HepG2 (cell line): ENCODE measurements around the gene TMCO4. TPM values are rescaled to one million over a fixed set of nuclear protein-coding genes. Genes with fewer than 3 reads are reported as not detected.
A peak's percentile ranks its signal among the peaks of the same experiment; 100 is the strongest.

ENCODE experiments used
- DNMT1 ChIP-seq: sonication (generic); formaldehyde crosslinking; IDR thresholded peaks from 2 replicates; pipeline ENCODE4 v1.5.1; 2020; ENCODE audit warnings: mild to moderate bottlenecking, missing genetic modification reagents
- ELF3 ChIP-seq: IDR thresholded peaks from 2 replicates; pipeline ENCODE4 v1.6.1; 2016; ENCODE audit warnings: missing genetic modification reagents, missing compliant biosample characterization
- FOXM1 ChIP-seq: sonication (generic); formaldehyde crosslinking; IDR thresholded peaks from 2 replicates; pipeline ENCODE4 v1.5.0; 2020; ENCODE audit warnings: missing genetic modification reagents
- MBNL3 ChIP-seq: fragments of 250-450 bp; sonication (Bioruptor Pico); conservative IDR thresholded peaks from 2 replicates; pipeline ENCODE4 v1.8.0; 2022; ENCODE audit warnings: mild to moderate bottlenecking, inconsistent platforms
- NKX3-1 ChIP-seq: sonication (generic); formaldehyde crosslinking; IDR thresholded peaks from 2 replicates; pipeline ENCODE4 v1.5.0; 2020; ENCODE audit warnings: missing genetic modification reagents
- PHF8 ChIP-seq: sonication (generic); formaldehyde crosslinking; IDR thresholded peaks from 2 replicates; pipeline ENCODE4 v1.5.0; 2020; ENCODE audit warnings: missing genetic modification reagents
- POLR2AphosphoS2 ChIP-seq: IDR thresholded peaks from 2 replicates; pipeline ENCODE4 v1.6.1; 2011; ENCODE audit warnings: low read depth, low read length, improper control_type of control experiment
- SMAD3 ChIP-seq: sonication (generic); formaldehyde crosslinking; IDR thresholded peaks from 2 replicates; pipeline ENCODE4 v1.4.0; 2020; ENCODE audit warnings: missing genetic modification reagents
- TBX3 ChIP-seq: fragments of 450-650 bp; IDR thresholded peaks from 2 replicates; pipeline ENCODE4 v1.6.1; 2017; ENCODE audit warnings: antibody characterized with exemption, mild to moderate bottlenecking, inconsistent platforms, borderline replicate concordance
- YEATS4 ChIP-seq: sonication (generic); formaldehyde crosslinking; IDR thresholded peaks from 2 replicates; pipeline ENCODE4 v1.4.0; 2020; ENCODE audit warnings: missing genetic modification reagents, borderline replicate concordance
- ZMAT3 ChIP-seq: sonication (generic); formaldehyde crosslinking; conservative IDR thresholded peaks from 2 replicates; pipeline ENCODE4 v1.7.0; 2021; ENCODE audit warnings: missing genetic modification reagents
- ZNF232 ChIP-seq: sonication (generic); formaldehyde crosslinking; IDR thresholded peaks from 2 replicates; pipeline ENCODE4 v1.4.0; 2020; ENCODE audit warnings: missing genetic modification reagents, borderline replicate concordance
- ZNF264 ChIP-seq: sonication (generic); formaldehyde crosslinking; IDR thresholded peaks from 2 replicates; pipeline ENCODE4 v1.4.0; 2020; ENCODE audit warnings: missing genetic modification reagents
- ZNF335 ChIP-seq: sonication (generic); formaldehyde crosslinking; IDR thresholded peaks from 2 replicates; pipeline ENCODE4 v1.4.0; 2020; ENCODE audit warnings: missing genetic modification reagents
- ZNF570 ChIP-seq: sonication (generic); formaldehyde crosslinking; IDR thresholded peaks from 2 replicates; pipeline ENCODE4 v1.4.0; 2020; ENCODE audit warnings: mild to moderate bottlenecking, missing genetic modification reagents, borderline replicate concordance
- polyA plus RNA-seq, 8 experiments: library from polyadenylated mRNA; depleted of rRNA in 3 of 8; stranded (reverse) in 7 of 8; unstranded in 1 of 8; fragments of >200 nt; fragmentation: Illumina TruSeq in 4 of 8; extraction: Trizol in 4 of 8; gene quantifications; 2 replicates each; pipeline versions ENCODE4 v1.2.1 to v1.2.3, GENCODE V29; 2011 to 2016; ENCODE audit warnings: low read depth in 4 of 8, missing spikeins in 1 of 8, mixed read lengths in 1 of 8; ENCODE audit not compliant: insufficient read depth in 1 of 8
- total RNA-seq, 5 experiments: library from RNA; depleted of rRNA; stranded (reverse); fragments of >200 nt; fragmentation: Illumina TruSeq; extraction: Trizol; gene quantifications; 2 replicates each; pipeline ENCODE4 v1.2.3, GENCODE V29; 2016; ENCODE audit warnings: low read depth in 1 of 5
- TF ChIP-seq, protein P1 (sequence below): sonication (generic); formaldehyde crosslinking; IDR thresholded peaks from 2 replicates; pipeline ENCODE4 v1.5.0; 2020; ENCODE audit warnings: mild to moderate bottlenecking, missing genetic modification reagents, borderline replicate concordance
- TF ChIP-seq, protein P2 (sequence below): sonication (generic); formaldehyde crosslinking; IDR thresholded peaks from 2 replicates; pipeline ENCODE4 v1.5.1; 2020; ENCODE audit warnings: mild to moderate bottlenecking, moderate library complexity, missing genetic modification reagents
- TF ChIP-seq, protein P3 (sequence below): IDR thresholded peaks from 2 replicates; pipeline ENCODE4 v1.6.1; 2016; ENCODE audit warnings: missing biosample characterization, missing genetic modification reagents, low read depth
- TF ChIP-seq, protein P4 (sequence below): sonication (generic); formaldehyde crosslinking; IDR thresholded peaks from 2 replicates; pipeline ENCODE4 v1.8.0; 2022; ENCODE audit warnings: mild to moderate bottlenecking, missing genetic modification reagents
- TF ChIP-seq, protein P5 (sequence below): sonication (generic); formaldehyde crosslinking; IDR thresholded peaks from 2 replicates; pipeline ENCODE4 v1.8.1; 2023; ENCODE audit warnings: mild to moderate bottlenecking, missing genetic modification reagents, borderline replicate concordance

TMCO4 gene
- total and polyA plus RNA-seq, 2 of the 13 experiments (the other 11 are each of a cell fraction or from before 2014, with no cell fraction given) = 2.1 to 4.1 TPM

DNA sequence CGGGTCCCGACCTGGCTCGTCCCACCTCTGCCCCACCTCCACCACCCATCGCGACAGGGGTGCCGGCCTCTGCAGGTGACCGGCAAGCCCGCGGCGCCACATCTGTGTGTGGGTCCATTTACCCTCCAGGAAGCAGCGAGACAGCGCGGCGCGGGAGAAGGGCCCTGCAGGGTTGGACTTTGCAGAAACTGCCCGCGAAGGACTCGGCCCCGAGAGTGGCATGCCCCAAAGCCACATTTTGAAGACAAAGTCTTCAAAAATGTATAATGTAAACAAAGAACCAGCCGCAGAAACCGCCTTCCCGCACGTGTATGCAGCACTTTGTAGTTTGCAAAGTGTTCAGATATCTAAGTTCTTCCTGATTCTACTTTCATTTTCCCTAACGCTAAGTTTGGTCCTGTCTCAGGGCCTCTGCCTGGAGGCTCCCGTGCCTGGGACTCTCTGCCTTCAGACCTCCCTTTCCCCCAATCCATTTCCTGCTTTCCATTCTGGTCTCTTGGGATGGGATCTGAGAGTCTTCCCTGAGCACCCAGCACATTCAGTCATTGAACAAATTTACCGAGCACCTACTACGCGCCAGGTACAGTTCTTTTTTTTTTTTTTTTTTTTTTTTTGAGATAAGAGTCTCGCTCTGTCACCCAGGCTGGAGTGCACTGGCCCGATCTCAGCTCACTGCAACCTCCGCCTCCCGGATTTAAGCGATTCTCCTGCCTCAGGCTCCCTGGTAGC, 524 bp upstream of the TMCO4 start (continued):
- TF ChIP-seq ZNF264 (CRISPR knock-in tag) (0 out of 2 replicates have a peak, but pooled peaks have one; percentile 28), FOXM1 (CRISPR knock-in tag) (no peak), DNMT1 (CRISPR knock-in tag) (0 out of 2 replicates have a peak, but pooled peaks have one; percentile 30), PHF8 (CRISPR knock-in tag) (peak; percentile 66), MBNL3 (CRISPR knock-in tag) (no peak), POLR2AphosphoS2 (no peak), SMAD3 (no peak), ZNF335 (CRISPR knock-in tag) (peak; percentile 55; the same call in 1 of the 2 replicates), ZNF232 (CRISPR knock-in tag) (peak; percentile 40; the same call in 1 of the 2 replicates), ZNF570 (CRISPR knock-in tag) (no peak), ZMAT3 (CRISPR knock-in tag) (0 out of 2 replicates have a peak, but pooled peaks have one; percentile 35), YEATS4 (CRISPR knock-in tag) (no peak; the same call in 1 of the 2 replicates), NKX3-1 (CRISPR knock-in tag) (peak; percentile 54; the same call in 1 of the 2 replicates), TBX3 (no peak), ELF3 (CRISPR knock-in tag) (no peak; the same call in 1 of the 2 replicates)
- TF ChIP-seq, protein P1, sequence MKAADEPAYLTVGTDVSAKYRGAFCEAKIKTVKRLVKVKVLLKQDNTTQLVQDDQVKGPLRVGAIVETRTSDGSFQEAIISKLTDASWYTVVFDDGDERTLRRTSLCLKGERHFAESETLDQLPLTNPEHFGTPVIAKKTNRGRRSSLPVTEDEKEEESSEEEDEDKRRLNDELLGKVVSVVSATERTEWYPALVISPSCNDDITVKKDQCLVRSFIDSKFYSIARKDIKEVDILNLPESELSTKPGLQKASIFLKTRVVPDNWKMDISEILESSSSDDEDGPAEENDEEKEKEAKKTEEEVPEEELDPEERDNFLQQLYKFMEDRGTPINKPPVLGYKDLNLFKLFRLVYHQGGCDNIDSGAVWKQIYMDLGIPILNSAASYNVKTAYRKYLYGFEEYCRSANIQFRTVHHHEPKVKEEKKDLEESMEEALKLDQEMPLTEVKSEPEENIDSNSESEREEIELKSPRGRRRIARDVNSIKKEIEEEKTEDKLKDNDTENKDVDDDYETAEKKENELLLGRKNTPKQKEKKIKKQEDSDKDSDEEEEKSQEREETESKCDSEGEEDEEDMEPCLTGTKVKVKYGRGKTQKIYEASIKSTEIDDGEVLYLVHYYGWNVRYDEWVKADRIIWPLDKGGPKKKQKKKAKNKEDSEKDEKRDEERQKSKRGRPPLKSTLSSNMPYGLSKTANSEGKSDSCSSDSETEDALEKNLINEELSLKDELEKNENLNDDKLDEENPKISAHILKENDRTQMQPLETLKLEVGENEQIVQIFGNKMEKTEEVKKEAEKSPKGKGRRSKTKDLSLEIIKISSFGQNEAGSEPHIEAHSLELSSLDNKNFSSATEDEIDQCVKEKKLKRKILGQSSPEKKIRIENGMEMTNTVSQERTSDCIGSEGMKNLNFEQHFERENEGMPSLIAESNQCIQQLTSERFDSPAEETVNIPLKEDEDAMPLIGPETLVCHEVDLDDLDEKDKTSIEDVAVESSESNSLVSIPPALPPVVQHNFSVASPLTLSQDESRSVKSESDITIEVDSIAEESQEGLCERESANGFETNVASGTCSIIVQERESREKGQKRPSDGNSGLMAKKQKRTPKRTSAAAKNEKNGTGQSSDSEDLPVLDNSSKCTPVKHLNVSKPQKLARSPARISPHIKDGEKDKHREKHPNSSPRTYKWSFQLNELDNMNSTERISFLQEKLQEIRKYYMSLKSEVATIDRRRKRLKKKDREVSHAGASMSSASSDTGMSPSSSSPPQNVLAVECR (CRISPR knock-in tag) = 0 out of 2 replicates have a peak, but pooled peaks have one; percentile 18
- TF ChIP-seq, protein P2, sequence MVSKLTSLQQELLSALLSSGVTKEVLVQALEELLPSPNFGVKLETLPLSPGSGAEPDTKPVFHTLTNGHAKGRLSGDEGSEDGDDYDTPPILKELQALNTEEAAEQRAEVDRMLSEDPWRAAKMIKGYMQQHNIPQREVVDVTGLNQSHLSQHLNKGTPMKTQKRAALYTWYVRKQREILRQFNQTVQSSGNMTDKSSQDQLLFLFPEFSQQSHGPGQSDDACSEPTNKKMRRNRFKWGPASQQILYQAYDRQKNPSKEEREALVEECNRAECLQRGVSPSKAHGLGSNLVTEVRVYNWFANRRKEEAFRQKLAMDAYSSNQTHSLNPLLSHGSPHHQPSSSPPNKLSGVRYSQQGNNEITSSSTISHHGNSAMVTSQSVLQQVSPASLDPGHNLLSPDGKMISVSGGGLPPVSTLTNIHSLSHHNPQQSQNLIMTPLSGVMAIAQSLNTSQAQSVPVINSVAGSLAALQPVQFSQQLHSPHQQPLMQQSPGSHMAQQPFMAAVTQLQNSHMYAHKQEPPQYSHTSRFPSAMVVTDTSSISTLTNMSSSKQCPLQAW = no peak
- TF ChIP-seq, protein P3, sequence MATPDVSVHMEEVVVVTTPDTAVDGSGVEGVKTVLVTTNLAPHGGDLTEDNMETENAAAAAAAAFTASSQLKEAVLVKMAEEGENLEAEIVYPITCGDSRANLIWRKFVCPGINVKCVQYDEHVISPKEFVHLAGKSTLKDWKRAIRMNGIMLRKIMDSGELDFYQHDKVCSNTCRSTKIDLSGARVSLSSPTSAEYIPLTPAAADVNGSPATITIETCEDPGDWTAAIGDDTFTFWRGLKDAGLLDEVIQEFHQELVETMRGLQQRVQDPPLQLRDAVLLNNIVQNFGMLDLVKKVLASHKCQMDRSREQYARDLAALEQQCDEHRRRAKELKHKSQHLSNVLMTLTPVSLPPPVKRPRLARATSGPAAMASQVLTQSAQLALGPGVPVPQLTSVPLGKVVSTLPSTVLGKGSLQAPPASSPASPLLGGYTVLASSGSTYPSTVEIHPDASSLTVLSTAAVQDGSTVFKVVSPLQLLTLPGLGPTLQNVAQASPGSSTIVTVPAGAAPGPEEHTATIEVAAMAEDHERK (CRISPR knock-in tag) = no peak
- TF ChIP-seq, protein P4, sequence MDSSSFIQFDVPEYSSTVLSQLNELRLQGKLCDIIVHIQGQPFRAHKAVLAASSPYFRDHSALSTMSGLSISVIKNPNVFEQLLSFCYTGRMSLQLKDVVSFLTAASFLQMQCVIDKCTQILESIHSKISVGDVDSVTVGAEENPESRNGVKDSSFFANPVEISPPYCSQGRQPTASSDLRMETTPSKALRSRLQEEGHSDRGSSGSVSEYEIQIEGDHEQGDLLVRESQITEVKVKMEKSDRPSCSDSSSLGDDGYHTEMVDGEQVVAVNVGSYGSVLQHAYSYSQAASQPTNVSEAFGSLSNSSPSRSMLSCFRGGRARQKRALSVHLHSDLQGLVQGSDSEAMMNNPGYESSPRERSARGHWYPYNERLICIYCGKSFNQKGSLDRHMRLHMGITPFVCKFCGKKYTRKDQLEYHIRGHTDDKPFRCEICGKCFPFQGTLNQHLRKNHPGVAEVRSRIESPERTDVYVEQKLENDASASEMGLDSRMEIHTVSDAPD = no peak
- TF ChIP-seq, protein P5, sequence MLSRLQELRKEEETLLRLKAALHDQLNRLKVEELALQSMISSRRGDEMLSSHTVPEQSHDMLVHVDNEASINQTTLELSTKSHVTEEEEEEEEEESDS (CRISPR knock-in tag) = no peak
